Measurements from ENCODE around the gene ELF1. TPM values are rescaled to one million over a fixed set of nuclear protein-coding genes. Genes with fewer than 3 reads are reported as not detected.
"Not testable (repeated sequence)": the region's sequence is repeated elsewhere in the genome, so short reads cannot be mapped to it uniquely, and the experiment has no call there.

Gene ELF1
- total RNA-seq, 2 donors from 2014 or later, result 62.0 to 86.2 TPM

- H3K9me3 Mint-ChIP-seq, result peaks cover 4 to 13% of the 10 kb centered on the region in 2 donors
- ATAC-seq, result no peak
These were observed 34.3 kb upstream of the ELF1 start for GRCh38 chr13:41053384-41053826.

GRCh38 chr13:41052441-41052840 is 33.3 kb upstream of the ELF1 start:
- Mint-ChIP-seq H3K27ac (no peak overlapping the region), H3K9me3 (peaks cover 4 to 13% of the 10 kb centered on the region in 2 donors), H3K36me3 (peaks cover 5 to 17% of the 10 kb centered on the region in 2 donors)
- DNase-seq (ENCODE audit: low spot score in 2 of 2) (no peak), ATAC-seq (no peak)

More at GRCh38 chr13:41053384-41053826, 34.3 kb upstream of the ELF1 start:
- Mint-ChIP-seq H3K36me3 (peaks cover 5 to 18% of the 10 kb centered on the region in 2 donors), H3K27ac (no peak overlapping the region)
- no peak for DNase-seq (ENCODE audit: low spot score in 2 of 2)

- ATAC-seq (peak; percentile 88 to 96), DNase-seq (ENCODE audit: low spot score in 2 of 2) (no peak)
- Mint-ChIP-seq H3K36me3 (peaks cover 10 to 44% of the 10 kb centered on the region in 2 donors), H3K27ac (no peak overlapping the region), H3K9me3 (peaks cover 8 to 20% of the 10 kb centered on the region in 2 donors)
These were observed 30.6 kb upstream of the ELF1 start for GRCh38 chr13:41049480-41050440.

GRCh38 chr13:41048640-41049039 is 29.5 kb upstream of the ELF1 start:
- no peak overlapping the region for H3K27ac Mint-ChIP-seq
- ATAC-seq (no peak), DNase-seq (ENCODE audit: low spot score in 2 of 2) (no peak)
- peaks cover 10 to 48% of the 10 kb centered on the region in 2 donors for H3K36me3 Mint-ChIP-seq
- peaks cover 8 to 20% of the 10 kb centered on the region in 2 donors for H3K9me3 Mint-ChIP-seq

GRCh38 chr13:41042419-41042818 is 23.3 kb upstream of the ELF1 start:
- not testable (repeated sequence) for ATAC-seq; H3K9me3 Mint-ChIP-seq; DNase-seq (ENCODE audit: low spot score in 2 of 2); H3K27ac Mint-ChIP-seq
- peaks cover 5 to 31% of the 10 kb centered on the region in 2 donors for H3K36me3 Mint-ChIP-seq

- Mint-ChIP-seq H3K9me3 (peaks cover 4 to 7% of the 10 kb centered on the region in 2 donors), H3K27ac (peak overlapping the region in 1 of 2 donors; percentile 8), H3K36me3 (peaks cover 5 to 14% of the 10 kb centered on the region in 2 donors)
- ATAC-seq (no peak), DNase-seq (ENCODE audit: low spot score in 2 of 2) (no peak)
These were observed 21.6 kb upstream of the ELF1 start for GRCh38 chr13:41040584-41041334.

- DNase-seq (ENCODE audit: low spot score in 2 of 2), result no peak
- Mint-ChIP-seq H3K36me3 (peaks cover 0 to 4% of the 10 kb centered on the region in 2 donors), H3K9me3 (no peaks in the 10 kb centered on the region), H3K27ac (no peak overlapping the region)
- no peak for ATAC-seq
These were observed 20.6 kb upstream of the ELF1 start for GRCh38 chr13:41039746-41040145.

GRCh38 chr13:41036557-41036956 is 17.4 kb upstream of the ELF1 start:
- H3K9me3 Mint-ChIP-seq; H3K27ac Mint-ChIP-seq; DNase-seq (ENCODE audit: low spot score in 2 of 2); ATAC-seq; H3K36me3 Mint-ChIP-seq: not testable (repeated sequence)

- DNase-seq (ENCODE audit: low spot score in 2 of 2), result no peak
- ATAC-seq, result peak in 1 of 2 donors; percentile 18
- no peaks in the 10 kb centered on the region for H3K9me3 Mint-ChIP-seq
These were observed 15.8 kb upstream of the ELF1 start for GRCh38 chr13:41034881-41035280.

GRCh38 chr13:41034382-41034781 is 15.3 kb upstream of the ELF1 start:
- H3K9me3 Mint-ChIP-seq, result no peaks in the 10 kb centered on the region

More at GRCh38 chr13:41034881-41035280, 15.8 kb upstream of the ELF1 start:
- no peaks in the 10 kb centered on the region for H3K36me3 Mint-ChIP-seq
- H3K27ac Mint-ChIP-seq, result no peak overlapping the region

GRCh38 chr13:41032691-41033376 is 13.7 kb upstream of the ELF1 start:
- no peaks in the 10 kb centered on the region for H3K36me3 Mint-ChIP-seq
- no peak overlapping the region for H3K27ac Mint-ChIP-seq
- peak; percentile 59 to 61 for ATAC-seq

More at GRCh38 chr13:41034382-41034781, 15.3 kb upstream of the ELF1 start:
- Mint-ChIP-seq H3K27ac (no peak overlapping the region), H3K36me3 (no peaks in the 10 kb centered on the region)
- ATAC-seq (no peak), DNase-seq (ENCODE audit: low spot score in 2 of 2) (no peak)

GRCh38 chr13:41029629-41030028 is 10.5 kb upstream of the ELF1 start:
- peak; percentile 41 to 43 for ATAC-seq
- no peak overlapping the region for H3K27ac Mint-ChIP-seq
- H3K9me3 Mint-ChIP-seq, result no peaks in the 10 kb centered on the region
- no peak for DNase-seq (ENCODE audit: low spot score in 2 of 2)
- peaks cover 0 to 15% of the 10 kb centered on the region in 2 donors for H3K36me3 Mint-ChIP-seq

More at GRCh38 chr13:41032691-41033376, 13.7 kb upstream of the ELF1 start:
- H3K9me3 Mint-ChIP-seq, result no peaks in the 10 kb centered on the region
- no peak for DNase-seq (ENCODE audit: low spot score in 2 of 2)

GRCh38 chr13:41028051-41028450 is 8.9 kb upstream of the ELF1 start:
- DNase-seq (ENCODE audit: low spot score in 2 of 2) (no peak), ATAC-seq (no peak)
- no peak overlapping the region for H3K27ac Mint-ChIP-seq
- no peaks in the 10 kb centered on the region for H3K9me3 Mint-ChIP-seq
- peaks cover 0 to 19% of the 10 kb centered on the region in 2 donors for H3K36me3 Mint-ChIP-seq

- no peak for DNase-seq (ENCODE audit: low spot score in 2 of 2)
- Mint-ChIP-seq H3K27ac (no peak overlapping the region), H3K36me3 (peaks cover 0 to 19% of the 10 kb centered on the region in 2 donors), H3K9me3 (no peaks in the 10 kb centered on the region)
- ATAC-seq, result no peak
These were observed 7.7 kb upstream of the ELF1 start for GRCh38 chr13:41026788-41027187.

GRCh38 chr13:41025518-41025917 is 6.4 kb upstream of the ELF1 start:
- peak overlapping the region; percentile 24 to 79 for H3K27ac Mint-ChIP-seq
- no peak for ATAC-seq

More at GRCh38 chr13:41025518-41025917, 6.4 kb upstream of the ELF1 start:
- DNase-seq (ENCODE audit: low spot score in 2 of 2), result no peak
- Mint-ChIP-seq H3K36me3 (peaks cover 0 to 19% of the 10 kb centered on the region in 2 donors), H3K9me3 (no peaks in the 10 kb centered on the region)
